Lower leg skin (tissue), 4 donors: Measurements from ENCODE around the gene VIL1. TPM values are rescaled to one million over a fixed set of nuclear protein-coding genes. Genes with fewer than 3 reads are reported as not detected.

Experiments used
- DNase-seq, 2 donors: peaks; one replicate each; pipeline ENCODE4 v3.0.0-alpha.2; 2019; ENCODE audit warnings: low spot score in 2 of 2
- H3K4me3 ChIP-seq: fragments of 200-600 bp; sonication (generic); 2 replicates; pipeline ENCODE4 v1.5.1; 2017; ENCODE audit warnings: mild to moderate bottlenecking, low read depth; ENCODE audit not compliant: poor library complexity, severe bottlenecking
- POLR2A ChIP-seq, 2 donors: fragments of 450-650 bp; IDR thresholded peaks; one replicate each; pipeline ENCODE4 v1.6.1; 2016 to 2017; ENCODE audit warnings: antibody characterized with exemption in 2 of 2, mild to moderate bottlenecking in 1 of 2, moderate library complexity in 1 of 2
- WGBS, 2 donors: methylation state at CpG; one replicate each; pipeline ENCODE4 v1.1.5; 2018; 5-methylcytosine and 5-hydroxymethylcytosine counted together
- intact Hi-C: fragments of 100-400 bp; cut with DNase I; formaldehyde crosslinking; loops from one replicate; pipeline ENCODE4 v1.15.0; 2023; ENCODE audit warnings: low total_unique reads
- total RNA-seq, 4 donors: library from RNA; depleted of rRNA; stranded (reverse); fragments of >200 nt; gene quantifications; one replicate each; pipeline ENCODE4 v1.1.0, GENCODE V29; 2016
- TF ChIP-seq, protein P1 (sequence below), 3 donors: fragments of 450-650 bp; IDR thresholded peaks; one replicate each; pipeline ENCODE4 v1.5.1; 2016; ENCODE audit warnings: antibody characterized with exemption in 3 of 3, mild to moderate bottlenecking in 3 of 3, moderate library complexity in 2 of 3

The VIL1 gene
- total RNA-seq, 4 donors from 2014 or later, result 0.84 to 0.98 TPM; not detected in 2

DNA sequence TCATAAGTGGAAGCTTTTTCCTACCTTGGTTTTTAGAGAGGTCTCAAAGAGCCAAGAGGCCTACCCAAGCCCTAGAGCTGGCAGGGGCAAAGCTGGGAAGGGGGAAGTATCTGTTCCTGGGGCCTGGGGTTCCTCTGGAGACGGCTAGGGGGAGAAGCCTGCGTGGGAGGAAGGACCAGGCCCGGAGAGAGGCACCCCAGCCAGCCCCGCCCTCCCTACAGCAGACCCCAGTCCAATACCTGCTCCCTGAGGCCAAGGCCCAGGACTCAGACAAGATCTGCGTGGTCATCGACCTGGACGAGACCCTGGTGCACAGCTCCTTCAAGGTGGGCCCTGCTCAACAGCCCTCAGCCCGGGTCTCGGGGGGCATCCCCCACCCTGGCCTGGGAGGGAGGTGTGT, 17.0 kb upstream of the VIL1 start:
- no peak overlapping the region for H3K4me3 ChIP-seq
- DNase-seq, result no peak
- TF ChIP-seq, protein P1, sequence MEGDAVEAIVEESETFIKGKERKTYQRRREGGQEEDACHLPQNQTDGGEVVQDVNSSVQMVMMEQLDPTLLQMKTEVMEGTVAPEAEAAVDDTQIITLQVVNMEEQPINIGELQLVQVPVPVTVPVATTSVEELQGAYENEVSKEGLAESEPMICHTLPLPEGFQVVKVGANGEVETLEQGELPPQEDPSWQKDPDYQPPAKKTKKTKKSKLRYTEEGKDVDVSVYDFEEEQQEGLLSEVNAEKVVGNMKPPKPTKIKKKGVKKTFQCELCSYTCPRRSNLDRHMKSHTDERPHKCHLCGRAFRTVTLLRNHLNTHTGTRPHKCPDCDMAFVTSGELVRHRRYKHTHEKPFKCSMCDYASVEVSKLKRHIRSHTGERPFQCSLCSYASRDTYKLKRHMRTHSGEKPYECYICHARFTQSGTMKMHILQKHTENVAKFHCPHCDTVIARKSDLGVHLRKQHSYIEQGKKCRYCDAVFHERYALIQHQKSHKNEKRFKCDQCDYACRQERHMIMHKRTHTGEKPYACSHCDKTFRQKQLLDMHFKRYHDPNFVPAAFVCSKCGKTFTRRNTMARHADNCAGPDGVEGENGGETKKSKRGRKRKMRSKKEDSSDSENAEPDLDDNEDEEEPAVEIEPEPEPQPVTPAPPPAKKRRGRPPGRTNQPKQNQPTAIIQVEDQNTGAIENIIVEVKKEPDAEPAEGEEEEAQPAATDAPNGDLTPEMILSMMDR (IDR thresholded peaks at IDR 0.05), result no peak
- TF ChIP-seq POLR2A (IDR thresholded peaks at IDR 0.05), result no peak
- 55% methylated on average over 5 to 9 of the region's 9 CpGs for WGBS, 2 donors
- intact Hi-C loops, result no loop called here

DNA sequence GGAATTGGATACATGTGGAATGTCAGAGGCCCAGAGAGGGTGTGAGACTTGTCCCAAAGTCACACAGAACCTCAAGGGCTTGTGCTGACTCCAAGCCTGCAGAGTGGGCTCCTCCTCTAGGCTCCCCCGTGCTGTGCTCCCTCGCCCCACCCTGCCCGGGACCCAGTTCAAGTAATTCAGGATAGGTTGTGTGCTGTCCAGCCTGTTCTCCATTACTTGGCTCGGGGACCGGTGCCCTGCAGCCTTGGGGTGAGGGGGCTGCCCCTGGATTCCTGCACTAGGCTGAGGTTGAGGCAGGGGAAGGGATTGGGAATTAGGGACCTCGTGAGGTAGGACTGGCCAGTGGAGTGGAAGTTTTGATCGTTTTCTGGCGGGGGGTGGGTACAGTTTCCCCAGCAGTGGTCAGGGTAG, 16.4 kb upstream of the VIL1 start:
- intact Hi-C loops, result no loop called here

DNA sequence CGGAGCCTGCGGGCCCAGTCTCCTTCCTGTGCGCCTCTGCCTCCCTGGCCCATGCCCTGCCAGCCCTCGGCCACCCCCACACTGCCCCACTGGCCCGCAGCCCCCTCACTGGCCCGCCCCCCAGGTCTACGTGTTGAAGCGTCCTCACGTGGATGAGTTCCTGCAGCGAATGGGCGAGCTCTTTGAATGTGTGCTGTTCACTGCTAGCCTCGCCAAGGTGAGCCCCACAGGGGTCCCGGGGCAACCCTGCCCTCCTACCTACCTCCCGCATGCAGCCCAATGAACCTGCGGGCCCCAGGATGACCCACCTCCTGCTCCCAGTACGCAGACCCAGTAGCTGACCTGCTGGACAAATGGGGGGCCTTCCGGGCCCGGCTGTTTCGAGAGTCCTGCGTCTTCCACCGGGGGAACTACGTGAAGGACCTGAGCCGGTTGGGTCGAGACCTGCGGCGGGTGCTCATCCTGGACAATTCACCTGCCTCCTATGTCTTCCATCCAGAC, 16.0 kb upstream of the VIL1 start:
- TF ChIP-seq, protein P1 (IDR thresholded peaks at IDR 0.05), result no peak
- no peak for TF ChIP-seq POLR2A (IDR thresholded peaks at IDR 0.05)
- WGBS, 2 donors, result 81 to 84% methylated on average over 9 to 24 of the region's 26 CpGs
- intact Hi-C loops, result no loop called here
- DNase-seq, result no peak
- no peak overlapping the region for H3K4me3 ChIP-seq

More for the DNA sequence above, 16.4 kb upstream of the VIL1 start:
- no peak overlapping the region for H3K4me3 ChIP-seq
- WGBS, 2 donors, result 42 to 44% methylated on average over 3 to 8 of the region's 8 CpGs
- no peak for TF ChIP-seq POLR2A (IDR thresholded peaks at IDR 0.05)
- TF ChIP-seq, protein P1 (IDR thresholded peaks at IDR 0.05), result no peak
- DNase-seq, result no peak

DNA sequence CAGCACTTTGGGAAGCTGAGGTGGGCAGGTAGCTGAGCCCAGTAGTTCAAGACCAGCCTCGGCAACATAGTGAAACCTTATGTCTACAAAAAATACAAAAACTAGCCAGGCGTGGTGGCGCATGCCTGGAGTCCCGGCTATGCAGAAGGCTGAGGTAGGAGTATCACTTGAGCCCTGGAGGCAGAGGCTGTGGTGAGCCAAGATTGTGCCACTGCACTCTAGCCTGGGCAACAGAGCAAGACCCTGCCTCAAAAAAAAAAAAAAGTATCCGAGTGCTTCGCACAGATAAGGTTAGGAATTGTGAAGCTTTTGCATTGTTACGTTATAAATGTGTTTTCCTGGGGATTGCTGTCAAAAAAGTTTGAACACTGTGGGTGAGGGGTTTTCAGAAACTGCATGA, 15.1 kb upstream of the VIL1 start:
- no peak for TF ChIP-seq POLR2A (IDR thresholded peaks at IDR 0.05)
- TF ChIP-seq, protein P1 (IDR thresholded peaks at IDR 0.05), result no peak

DNA sequence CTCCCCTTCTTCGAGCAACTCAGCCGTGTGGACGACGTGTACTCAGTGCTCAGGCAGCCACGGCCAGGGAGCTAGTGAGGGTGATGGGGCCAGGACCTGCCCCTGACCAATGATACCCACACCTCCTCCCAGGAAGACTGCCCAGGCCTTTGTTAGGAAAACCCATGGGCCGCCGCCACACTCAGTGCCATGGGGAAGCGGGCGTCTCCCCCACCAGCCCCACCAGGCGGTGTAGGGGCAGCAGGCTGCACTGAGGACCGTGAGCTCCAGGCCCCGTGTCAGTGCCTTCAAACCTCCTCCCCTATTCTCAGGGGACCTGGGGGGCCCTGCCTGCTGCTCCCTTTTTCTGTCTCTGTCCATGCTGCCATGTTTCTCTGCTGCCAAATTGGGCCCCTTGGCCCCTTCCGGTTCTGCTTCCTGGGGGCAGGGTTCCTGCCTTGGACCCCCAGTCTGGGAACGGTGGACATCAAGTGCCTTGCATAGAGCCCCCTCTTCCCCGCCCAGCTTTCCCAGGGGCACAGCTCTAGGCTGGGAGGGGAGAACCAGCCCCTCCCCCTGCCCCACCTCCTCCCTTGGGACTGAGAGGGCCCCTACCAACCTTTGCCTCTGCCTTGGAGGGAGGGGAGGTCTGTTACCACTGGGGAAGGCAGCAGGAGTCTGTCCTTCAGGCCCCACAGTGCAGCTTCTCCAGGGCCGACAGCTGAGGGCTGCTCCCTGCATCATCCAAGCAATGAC, 14.4 kb upstream of the VIL1 start:
- 58 to 60% methylated on average over 16 of the region's 16 CpGs for WGBS, 2 donors
- peak in 1 of 2 donors; percentile 83 for DNase-seq
- TF ChIP-seq, protein P1 (IDR thresholded peaks at IDR 0.05), result no peak
- no peak for TF ChIP-seq POLR2A (IDR thresholded peaks at IDR 0.05)
- no peak overlapping the region for H3K4me3 ChIP-seq
- intact Hi-C loops, result no loop called here

More for the DNA sequence above, 15.1 kb upstream of the VIL1 start:
- no peak for DNase-seq
- no peak overlapping the region for H3K4me3 ChIP-seq
- intact Hi-C loops, result no loop called here
- 58 to 63% methylated on average over 7 of the region's 7 CpGs for WGBS, 2 donors
